GDM1 (cell line): ENCODE measurements around the gene PLCB1.

Experiments
- DNase-seq: peaks from one replicate; lab custom pipeline; 2025; lab: John Stamatoyannopoulos, UW

PLCB1 gene

DNA sequence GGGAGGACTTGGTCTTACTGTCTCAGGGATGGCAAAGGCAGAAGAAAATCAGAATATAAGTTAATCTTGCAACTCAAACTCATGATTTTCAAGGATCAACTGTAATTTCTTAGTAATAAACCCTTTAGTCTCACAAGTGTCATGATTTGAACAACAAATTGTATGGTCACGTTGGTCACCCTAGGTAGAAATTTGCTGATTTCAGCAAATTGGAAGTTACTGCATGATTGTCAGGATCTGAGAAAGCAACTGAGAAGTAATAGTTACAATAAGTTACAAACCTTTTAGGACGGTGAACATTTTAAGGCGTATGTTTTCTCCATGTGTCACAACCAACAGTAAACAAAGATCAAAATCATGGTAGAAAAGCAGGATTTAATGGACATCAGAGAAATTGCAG lies 375.2 kb downstream of the PLCB1 start:
- no peak for DNase-seq

DNA sequence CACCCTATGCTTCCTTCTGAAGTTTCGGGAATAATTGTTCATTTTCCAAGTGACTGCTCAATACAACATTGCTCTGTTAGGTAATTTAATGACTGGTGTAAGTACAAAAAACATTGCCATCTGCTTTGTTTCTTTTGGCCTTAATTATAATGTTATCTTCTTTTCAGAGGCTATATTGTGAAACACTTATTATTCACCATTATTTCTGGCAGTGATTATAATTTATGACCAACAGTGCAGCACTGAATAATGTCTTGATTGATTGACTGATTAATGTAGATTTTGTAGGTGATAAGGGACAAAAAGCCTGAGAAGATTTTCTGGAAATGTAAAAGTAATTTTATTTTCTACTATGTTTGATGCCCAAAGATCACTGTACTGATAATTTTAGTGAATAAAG lies 377.7 kb downstream of the PLCB1 start:
- DNase-seq: no peak

DNA sequence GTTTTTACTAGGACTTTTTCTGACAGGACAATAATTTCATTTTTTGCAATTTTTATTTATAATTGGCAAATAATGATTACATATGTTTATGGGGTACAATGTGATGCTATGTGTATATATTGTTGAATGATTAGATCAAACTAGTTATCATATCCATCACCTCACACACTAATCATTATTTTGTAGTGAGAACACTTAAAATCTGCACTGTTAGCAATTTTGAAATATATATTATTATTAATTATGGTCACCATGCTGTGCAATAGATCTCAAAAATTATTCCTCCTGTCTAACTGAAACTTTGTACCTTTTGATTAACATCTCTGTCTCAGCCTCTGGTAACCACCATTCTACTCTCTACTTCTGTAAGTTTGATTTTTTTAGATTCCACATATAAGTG lies 378.7 kb downstream of the PLCB1 start:
- DNase-seq: no peak

DNA sequence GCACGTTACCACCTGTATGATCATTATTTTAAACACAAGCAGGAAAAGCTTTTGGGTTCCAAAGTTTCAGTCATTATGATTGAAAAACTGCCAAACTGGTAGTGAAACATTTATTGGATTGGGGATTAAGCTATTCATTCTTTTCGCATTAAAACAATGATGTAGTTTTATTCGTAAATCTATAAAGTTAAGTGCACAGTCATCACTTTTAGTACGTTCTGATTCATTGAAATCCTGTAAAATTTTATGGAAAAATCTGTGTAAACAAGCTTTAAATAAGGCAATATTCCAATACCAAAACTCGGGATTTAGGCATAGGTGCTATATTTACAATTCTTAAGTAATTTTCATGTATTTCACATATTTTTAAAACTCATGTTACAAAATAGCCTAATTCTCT lies 379.9 kb downstream of the PLCB1 start:
- no peak for DNase-seq

DNA sequence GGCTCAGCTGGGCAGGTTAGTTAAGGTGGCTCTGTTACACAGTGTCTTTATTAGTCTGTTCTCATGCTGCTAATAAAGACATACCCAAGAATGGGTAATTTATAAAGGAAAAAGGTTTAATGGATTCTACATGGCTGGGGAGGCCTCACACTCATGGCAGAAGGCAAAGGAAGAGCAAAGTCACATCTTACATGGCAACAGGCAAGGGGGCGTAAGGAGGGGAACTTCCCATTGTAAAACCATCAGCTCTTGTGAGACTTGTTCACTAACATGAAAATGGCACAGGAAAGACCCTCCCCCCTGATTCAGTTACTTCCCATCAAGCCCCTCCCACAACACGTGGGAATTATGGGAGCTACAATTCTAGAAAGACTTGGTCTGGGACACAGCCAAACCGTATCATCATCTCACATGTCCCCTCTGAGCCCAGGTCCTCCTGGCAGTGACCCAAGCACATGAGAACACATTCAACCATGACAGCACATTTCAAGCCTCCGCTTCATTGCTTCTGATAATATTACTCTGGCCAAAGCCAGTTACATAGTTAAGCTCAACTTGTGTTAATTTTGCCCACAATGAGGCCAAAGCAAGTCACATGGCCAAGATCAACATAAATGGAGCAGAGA lies 383.9 kb downstream of the PLCB1 start:
- no peak for DNase-seq

DNA sequence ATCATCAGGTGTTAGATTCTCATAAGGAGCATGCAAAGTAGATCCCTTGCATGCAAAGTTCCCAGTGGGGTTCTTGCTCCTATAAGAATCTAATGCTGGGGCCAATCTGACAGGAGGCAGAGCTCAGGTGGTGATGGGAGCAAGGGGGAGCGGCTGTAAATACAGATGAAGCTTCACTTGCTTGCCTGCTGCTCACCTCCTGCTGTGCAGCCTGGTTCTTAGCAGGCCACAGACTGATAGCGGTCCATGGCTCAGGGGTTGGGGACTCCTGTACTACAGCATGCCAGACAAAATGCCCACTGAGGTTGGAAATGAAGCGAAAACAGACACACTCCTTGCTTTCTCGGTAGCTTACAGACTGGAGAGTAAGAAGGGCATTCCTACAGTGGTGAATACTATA lies 386.8 kb downstream of the PLCB1 start:
- no peak for DNase-seq

DNA sequence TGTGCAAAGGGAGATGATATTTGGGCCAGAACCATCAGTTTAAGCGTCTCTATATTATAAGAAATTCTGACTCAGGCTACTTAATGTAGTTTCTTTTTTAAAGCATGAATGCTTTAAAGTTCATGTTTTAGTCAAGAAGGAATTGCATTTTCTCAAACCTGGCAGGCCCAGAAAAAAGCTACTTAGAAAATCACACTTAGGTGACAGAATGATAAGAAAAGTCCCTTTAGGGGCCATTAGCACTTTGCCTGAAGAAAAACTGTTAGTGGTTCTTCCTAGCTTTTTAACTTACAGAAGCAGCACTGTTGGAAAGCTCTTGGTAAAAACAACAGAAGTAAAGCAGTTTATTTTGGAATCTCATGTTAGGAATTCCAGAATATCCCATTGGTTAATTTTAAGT lies 387.8 kb downstream of the PLCB1 start:
- DNase-seq: no peak

DNA sequence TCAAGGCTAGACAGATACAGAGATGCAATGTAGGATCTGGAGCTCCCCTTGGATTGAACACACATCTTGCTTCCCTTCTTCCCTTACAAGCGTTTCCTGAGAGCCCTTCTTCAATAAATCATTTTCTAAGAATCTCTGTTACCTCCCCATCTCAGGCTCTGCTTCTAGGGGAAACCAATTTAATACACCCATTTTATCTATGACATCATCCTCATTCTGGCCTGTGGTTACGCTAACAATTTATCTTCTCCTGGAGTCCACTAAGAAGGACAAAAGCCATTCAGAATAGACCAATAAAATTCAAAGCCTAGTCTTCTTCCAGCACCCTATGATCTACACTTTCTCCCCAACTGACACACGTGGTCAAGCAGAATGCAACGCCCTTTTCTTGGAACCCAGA lies 390.1 kb downstream of the PLCB1 start:
- DNase-seq: no peak

DNA sequence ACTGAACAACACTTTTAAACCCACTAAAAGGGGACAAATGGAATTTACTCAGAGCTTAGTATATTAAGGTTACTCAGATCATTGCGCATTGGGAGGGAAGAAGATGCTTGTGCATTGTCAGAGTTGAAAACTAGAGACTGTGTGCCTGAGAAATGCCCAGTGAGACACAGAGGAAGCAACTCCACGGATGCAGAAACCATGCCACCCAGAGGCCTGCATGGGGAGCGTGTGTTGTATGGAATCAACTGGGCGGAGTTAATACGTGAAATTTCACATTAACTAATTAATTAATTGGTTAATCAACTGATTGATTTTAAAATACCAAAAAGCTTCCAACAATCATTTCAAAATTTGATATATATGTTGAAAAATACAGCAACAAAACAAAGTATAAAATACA lies 391.6 kb downstream of the PLCB1 start:
- DNase-seq: no peak

DNA sequence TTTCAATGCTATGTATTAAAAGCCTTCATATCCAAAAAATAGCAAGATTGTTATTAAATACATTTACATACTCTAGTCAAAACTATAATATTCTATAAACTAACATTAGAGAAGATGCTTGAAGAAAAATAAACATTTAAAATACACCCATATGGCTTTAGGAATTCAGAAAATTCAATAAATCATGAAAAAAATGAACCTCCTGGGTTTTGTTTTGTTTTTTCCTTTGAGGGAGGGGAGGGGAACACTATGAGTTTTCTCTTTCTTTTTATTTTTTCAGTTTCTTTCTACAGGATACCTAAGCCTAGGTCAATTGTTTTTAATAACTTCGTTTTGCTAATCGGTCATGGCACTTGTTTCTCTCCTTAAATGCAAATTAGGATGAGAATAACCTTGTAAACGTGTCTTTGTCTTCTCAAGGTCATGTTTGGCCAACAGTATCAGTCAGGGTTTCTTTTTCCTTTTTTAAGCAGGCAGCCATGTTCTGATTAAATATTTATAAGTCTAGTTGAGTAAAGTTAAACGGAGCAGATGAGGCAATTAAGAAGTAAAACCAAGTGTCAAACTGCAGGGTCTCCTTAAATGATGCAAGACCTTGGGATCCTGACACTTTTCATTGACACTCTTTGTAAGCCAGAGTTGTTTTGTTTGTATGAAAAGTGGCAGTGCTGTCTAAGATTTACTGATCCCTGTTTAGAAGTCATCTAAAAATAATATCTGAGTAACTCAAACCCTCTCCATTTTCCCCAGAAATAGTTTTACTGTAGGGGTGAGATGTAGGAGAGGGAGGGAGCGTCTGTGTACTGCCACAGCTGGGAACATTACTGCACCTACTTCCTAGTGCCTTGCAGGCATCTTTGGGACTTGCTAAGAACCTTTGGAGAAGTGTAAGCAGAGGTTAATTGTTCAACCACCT lies 392.3 kb downstream of the PLCB1 start:
- DNase-seq: no peak

DNA sequence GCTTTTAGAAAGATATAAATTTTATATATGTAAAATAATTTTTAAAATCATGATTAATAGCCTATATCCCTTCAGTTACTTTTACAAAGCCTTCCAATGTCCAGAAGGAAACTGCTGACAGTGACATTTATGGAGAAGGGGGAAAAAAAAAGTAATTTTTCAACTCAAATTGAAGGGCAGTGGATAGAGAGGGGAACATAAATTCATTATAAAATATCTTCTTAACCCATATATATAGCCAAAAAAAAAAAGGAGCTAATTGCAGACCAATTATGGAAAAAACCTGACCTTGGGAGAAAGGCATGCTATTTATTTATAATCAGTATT lies 392.9 kb downstream of the PLCB1 start:
- DNase-seq: no peak

DNA sequence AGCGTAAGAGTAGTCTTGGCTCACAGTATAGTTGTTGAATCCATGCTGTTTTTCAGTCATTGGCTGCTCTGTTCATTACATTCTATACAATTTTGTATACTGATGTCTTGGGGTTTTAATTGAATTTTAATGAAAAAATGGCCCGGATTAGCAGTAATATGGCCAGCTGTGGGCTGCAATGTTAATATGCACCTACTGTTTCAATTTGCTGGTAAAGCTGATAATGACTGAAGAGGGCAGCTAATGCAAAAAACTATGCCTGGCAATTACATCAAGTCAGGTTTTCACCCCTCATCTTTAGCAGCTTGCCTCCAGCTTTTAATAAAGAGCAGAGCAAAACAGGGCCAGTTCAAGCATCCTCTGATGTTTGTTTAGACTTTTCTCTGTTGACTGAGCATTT lies 394.5 kb downstream of the PLCB1 start:
- DNase-seq: no peak

DNA sequence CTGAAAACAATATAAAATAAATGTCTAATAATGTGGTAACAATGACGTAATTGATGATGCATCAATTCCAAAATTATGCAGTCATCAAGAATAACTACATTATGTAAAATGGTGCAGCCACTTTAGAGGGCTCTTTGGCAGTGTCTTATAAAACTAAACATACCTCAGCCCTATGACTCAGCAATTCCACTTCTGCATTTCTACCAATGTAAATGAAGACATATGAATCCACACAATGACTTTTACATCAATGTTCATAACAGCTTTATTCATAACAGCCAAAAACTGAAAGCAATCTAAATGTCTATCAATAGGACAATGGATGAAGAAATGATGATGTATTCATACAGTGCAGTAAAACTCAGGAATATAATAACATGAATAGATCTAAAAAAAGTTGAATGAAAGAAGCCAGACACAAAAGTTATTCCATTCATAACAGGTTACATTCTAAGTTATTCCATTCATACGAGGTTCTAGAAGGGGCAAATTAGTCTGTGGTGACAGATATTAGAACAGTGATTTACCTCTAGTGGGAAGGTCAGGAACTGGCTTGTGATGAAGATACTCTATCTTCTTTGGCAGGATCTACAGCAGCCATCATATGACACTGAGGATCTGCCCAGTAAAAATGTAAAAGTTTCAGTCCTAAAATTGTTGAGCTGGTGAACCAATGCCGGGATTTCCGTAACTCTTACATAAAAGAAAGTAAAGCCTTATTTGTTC lies 396.1 kb downstream of the PLCB1 start:
- peak; percentile 66 for DNase-seq

DNA sequence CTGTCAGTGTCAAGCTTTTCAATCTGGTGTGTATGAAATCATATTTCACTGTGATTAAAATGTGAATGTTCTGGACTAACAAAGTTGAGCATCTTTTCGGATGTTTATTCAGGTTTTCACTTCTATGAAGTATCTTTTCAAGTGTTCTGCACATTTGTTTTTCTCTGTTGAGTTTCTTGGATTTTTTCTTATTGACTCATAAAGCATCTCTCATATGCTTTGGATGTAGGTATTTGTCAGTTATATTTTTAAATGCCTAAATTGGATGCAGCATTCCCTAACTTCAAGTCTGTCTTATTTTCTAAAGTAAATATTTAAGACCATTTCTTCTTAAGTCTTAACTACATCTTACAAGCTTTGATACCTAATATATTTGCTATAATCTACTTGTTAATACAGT lies 398.0 kb downstream of the PLCB1 start:
- DNase-seq: no peak

DNA sequence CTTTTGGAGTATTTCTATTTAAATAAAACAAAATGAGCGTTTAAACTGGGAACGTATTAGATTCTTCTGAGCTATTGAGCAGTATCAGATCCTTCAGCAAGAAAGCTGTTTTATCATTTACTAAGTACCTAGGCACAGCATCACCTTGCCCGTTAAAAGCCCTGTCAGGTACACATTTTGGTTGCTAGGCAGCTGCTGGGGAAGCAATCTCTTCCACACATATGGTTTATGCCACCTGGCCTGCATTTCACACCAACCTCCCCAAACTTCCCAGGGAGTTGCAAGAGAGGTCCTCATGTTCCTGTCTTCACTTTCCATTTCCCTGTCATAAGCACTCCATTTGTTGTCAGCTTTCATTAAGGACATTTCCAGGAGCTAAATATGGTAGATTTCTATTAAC lies 400.1 kb downstream of the PLCB1 start:
- DNase-seq: no peak

DNA sequence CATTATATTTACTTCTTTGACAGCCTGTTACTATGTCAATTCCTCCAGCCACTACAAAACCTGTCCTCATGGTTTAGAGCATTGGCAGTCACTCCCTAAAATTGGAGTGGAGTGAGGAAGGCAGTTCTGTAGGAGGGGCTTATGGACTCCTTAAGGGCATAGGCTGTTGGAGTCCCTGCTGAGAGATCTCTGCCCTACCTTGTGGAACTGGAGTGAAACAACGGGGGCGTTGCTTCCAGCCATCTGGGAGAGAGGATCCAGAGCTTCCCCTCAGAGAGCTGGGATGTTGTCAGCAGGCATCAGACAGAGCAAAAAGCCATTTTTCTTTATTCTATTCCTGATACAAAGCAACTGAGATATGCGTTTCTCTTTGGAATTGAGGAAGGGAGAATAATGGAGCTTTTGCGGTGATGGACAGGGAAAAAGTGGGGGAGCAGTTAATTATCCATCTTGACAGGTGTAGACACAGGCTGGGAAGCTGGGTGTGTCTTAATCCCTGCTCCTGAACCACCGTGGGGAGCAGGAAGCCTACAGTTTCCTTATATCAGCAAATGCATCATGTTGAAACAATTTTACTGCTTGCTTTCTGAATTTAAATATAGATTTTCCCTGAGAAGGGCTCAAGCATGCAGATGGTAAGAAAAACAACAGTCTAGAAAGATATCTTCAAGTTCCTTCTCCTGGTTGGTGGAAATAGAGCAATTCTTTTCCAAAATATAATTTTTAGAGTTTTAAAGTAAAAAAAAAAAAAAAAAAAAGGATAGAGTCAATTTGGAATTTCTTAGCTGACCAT lies 402.5 kb downstream of the PLCB1 start:
- no peak for DNase-seq

DNA sequence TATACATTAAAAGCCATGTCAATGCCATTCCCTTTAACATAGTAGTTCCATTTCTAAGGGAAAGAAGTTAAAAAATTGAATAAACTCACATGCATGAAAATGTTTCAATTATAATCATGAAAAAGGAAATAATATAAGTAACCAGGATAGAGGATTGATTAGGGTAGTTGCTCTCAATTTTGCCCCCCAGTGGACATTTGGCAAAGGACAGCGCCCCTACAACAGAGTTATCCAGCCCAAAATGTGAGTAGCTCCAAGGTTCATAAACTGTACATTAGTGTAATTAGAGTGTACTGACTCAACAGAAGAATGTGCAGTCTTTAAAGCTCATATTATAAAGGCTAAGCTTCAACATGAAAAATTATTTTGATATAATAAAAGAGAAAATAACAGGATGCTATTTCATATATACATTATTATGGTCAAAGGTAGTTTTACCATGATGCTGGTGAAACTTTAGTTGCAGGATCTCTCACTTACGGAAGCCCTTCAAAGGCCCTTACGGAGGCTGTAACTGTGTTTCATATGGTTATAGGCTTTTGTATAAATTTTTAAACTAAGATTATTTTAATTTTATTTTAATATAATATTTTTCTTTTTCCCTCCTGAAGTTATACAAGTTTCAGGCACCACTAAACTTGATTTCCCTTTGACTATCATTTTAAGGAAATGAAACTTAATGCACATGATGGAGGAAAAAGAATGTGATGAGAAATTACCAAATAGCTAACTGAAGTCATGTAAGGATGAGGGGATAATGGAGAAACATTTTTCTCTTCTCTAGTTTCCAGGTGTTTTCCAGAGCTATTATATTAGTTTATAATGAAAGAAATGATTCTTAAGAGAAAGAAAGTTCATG lies 403.6 kb downstream of the PLCB1 start:
- no peak for DNase-seq

DNA sequence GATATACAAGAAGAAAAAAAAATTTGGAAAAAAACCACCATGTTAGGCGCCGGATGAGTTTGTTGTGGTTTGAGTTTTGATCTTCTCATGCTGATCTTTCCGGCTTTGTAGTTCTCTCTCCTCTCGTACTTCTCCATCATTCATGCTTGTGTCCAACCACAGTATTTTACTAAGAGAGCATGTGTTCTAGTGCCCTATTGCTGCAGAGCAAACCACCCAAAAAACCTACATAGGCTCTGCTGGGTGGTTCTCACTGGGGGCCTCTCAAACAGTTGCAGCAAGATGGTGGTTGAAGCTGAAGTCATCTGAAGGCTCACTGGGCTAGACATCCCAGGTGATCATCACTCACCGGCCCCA lies 404.2 kb downstream of the PLCB1 start:
- no peak for DNase-seq

DNA sequence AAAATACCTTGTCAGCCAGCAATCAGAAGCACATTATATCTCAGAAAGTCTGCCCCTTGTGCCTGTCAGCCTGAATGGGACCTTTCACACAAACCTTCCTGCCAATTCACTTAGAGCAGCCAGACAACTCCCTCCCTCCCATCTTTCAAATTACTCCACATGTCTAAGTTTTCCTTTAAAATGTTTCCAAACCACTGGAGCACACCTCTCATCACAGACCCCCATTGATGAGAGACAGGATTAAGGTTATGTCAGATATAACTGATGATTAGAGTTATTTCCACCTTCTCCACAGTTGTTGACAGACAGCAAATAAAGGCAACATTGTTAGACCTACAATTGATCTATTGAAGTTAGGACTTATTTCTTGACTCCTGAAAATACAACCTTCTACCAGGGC lies 408.4 kb downstream of the PLCB1 start:
- no peak for DNase-seq

DNA sequence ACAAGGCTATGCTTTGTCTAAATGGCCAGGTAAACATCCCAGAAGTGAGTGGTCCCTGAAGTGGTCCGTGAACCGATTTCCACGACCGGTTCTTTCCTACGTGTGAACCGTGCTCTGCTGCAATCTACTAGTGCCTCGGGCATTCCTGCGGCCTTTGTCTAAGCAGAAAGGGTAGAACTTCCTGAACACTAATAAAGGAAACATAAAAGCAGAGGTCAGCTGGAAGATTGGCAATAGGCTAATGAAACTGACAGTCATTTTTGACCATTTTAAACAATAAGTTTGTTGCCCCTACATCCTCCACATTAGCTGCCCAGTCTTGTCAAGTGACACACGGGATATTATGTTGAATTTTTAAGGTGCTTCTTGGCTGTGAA lies 410.0 kb downstream of the PLCB1 start:
- DNase-seq: no peak

DNA sequence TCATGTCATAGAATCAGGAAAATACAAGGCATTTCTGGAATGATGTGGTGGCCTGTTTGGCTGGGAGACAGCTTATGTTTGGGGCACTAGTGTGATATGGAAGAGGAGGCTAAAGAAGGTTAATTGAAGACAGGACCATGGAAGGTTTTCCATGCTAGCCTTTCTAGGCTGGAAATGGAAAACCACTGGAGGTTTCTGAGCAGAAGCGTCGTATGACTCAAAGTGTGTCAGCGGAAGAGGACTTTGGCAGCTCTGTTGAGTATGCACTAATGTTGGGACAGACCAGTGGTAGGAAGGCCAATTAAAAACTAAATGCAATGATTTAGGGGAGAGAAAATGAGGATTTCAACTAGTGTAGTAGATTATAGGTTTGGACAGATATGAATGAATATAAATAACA lies 413.1 kb downstream of the PLCB1 start:
- no peak for DNase-seq
